H1 (cell line): ENCODE measurements around the gene FLT1. TPM values are rescaled to one million over a fixed set of nuclear protein-coding genes. Genes with fewer than 3 reads are reported as not detected.

Experiments used
- CTCF ChIA-PET: fragments of 300-600 bp; sonication (Branson Sonifier 250); formaldehyde crosslinking; loops from one replicate; lab custom pipeline; 2021; ENCODE audit not compliant: partially characterized antibody; lab: Charles Lee
- POLR2A ChIA-PET: fragments of 300-600 bp; sonication (Branson Sonifier 250); formaldehyde crosslinking; loops from one replicate; lab custom pipeline; 2021; ENCODE audit warnings: inconsistent platforms; ENCODE audit not compliant: partially characterized antibody; lab: Charles Lee
- DNase-seq, 2 experiments: peaks; one replicate each; pipeline versions ENCODE4 v3.0.0 to v3.0.0-alpha.2; 2010 to 2022; ENCODE audit warnings: low spot score in 2 of 2, low read depth in 1 of 2, mixed read lengths in 1 of 2
- FAIRE-seq: peaks from 2 replicates; lab custom pipeline; 2011; peaks lifted over from hg19 to GRCh38; lab: Jason Lieb, UNC
- H2AFZ ChIP-seq: 2 replicates; pipeline ENCODE4 v1.8.1; 2012; ENCODE audit warnings: low read length, inconsistent platforms
- H2AK5ac ChIP-seq: 2 replicates; pipeline ENCODE4 v1.6.1; 2013; ENCODE audit warnings: low read depth, low read length
- H2BK120ac ChIP-seq: replicated peaks from 2 replicates; pipeline ENCODE3; 2013; ENCODE audit warnings: low read depth, low read length, inconsistent platforms
- H2BK12ac ChIP-seq: 2 replicates; pipeline ENCODE4 v1.6.1; 2013; ENCODE audit warnings: low read depth, low read length
- H2BK15ac ChIP-seq: 2 replicates; pipeline ENCODE4 v1.6.1; 2013; ENCODE audit warnings: low read length
- H2BK20ac ChIP-seq: 2 replicates; pipeline ENCODE4 v1.6.1; 2013; ENCODE audit warnings: low read length
- H2BK5ac ChIP-seq: 2 replicates; pipeline ENCODE4 v1.6.1; 2013; ENCODE audit warnings: low read depth, low read length
- H3K14ac ChIP-seq: 2 replicates; pipeline ENCODE4 v1.6.1; 2013; ENCODE audit warnings: inconsistent platforms; ENCODE audit not compliant: insufficient read length
- H3K18ac ChIP-seq: 2 replicates; pipeline ENCODE4 v1.6.1; 2013; ENCODE audit warnings: low read length; ENCODE audit errors: extremely low read depth
- H3K23ac ChIP-seq: 2 replicates; pipeline ENCODE4 v1.6.1; 2013; ENCODE audit warnings: inconsistent platforms; ENCODE audit not compliant: insufficient read length
- H3K23me2 ChIP-seq: 2 replicates; pipeline ENCODE4 v1.6.1; 2013; ENCODE audit warnings: low read depth, low read length
- H3K27ac ChIP-seq: 2 replicates; pipeline ENCODE4 v1.6.1; 2011; ENCODE audit warnings: low read depth, low read length, inconsistent platforms
- H3K27me3 ChIP-seq, 4 experiments: replicated peaks in 1 of 4; 1 replicate in 1 of 4; 2 replicates in 3 of 4; pipeline versions ENCODE4 v1.6.1 to v1.8.1; 2011 to 2013; ENCODE audit warnings: low read length in 3 of 4, mild to moderate bottlenecking in 3 of 4, inconsistent platforms in 2 of 4, mixed read lengths in 2 of 4, moderate library complexity in 1 of 4; ENCODE audit not compliant: control insufficient read depth in 3 of 4, insufficient read depth in 3 of 4; ENCODE audit errors: extremely low read depth in 1 of 4
- H3K36me3 ChIP-seq, 4 experiments: 2 replicates each; pipeline versions ENCODE4 v1.6.1 to v1.8.1; 2011 to 2013; ENCODE audit warnings: mild to moderate bottlenecking in 4 of 4, low read length in 3 of 4, moderate library complexity in 2 of 4, control low read depth in 1 of 4, inconsistent platforms in 1 of 4; ENCODE audit not compliant: insufficient read depth in 4 of 4, control insufficient read depth in 2 of 4
- H3K4ac ChIP-seq: replicated peaks from 2 replicates; pipeline ENCODE3; 2013; ENCODE audit warnings: low read length, low read depth, mixed read lengths, inconsistent platforms; ENCODE audit not compliant: insufficient read length
- H3K4me1 ChIP-seq, 4 experiments: replicated peaks in 1 of 4; 1 replicate in 1 of 4; 2 replicates in 3 of 4; pipeline versions ENCODE4 v1.6.1 to v1.8.1; 2011 to 2013; ENCODE audit warnings: low read length in 3 of 4, inconsistent platforms in 2 of 4, mixed read lengths in 1 of 4; ENCODE audit not compliant: insufficient read depth in 4 of 4, control insufficient read depth in 3 of 4
- H3K4me2 ChIP-seq, 2 experiments: 2 replicates each; pipeline versions ENCODE4 v1.6.1 to v1.8.1; 2011 to 2013; ENCODE audit warnings: low read depth in 2 of 2, low read length in 2 of 2, control low read depth in 1 of 2, inconsistent platforms in 1 of 2, mild to moderate bottlenecking in 1 of 2; ENCODE audit not compliant: insufficient read depth in 1 of 2
- H3K4me3 ChIP-seq, 4 experiments: fragments of 200-600, 300-600 bp in 1 of 4; sonication (generic), shearing (Covaris generic), sonication (Bioruptor Twin) in 1 of 4; 2 replicates each; pipeline versions ENCODE4 v1.5.1 to v1.8.1; 2011 to 2016; ENCODE audit warnings: low read length in 4 of 4, low read depth in 3 of 4, control low read depth in 2 of 4, inconsistent platforms in 2 of 4, mild to moderate bottlenecking in 2 of 4, mixed read lengths in 1 of 4, moderate library complexity in 1 of 4; ENCODE audit not compliant: insufficient read depth in 2 of 4; ENCODE audit errors: extremely low read depth in 1 of 4
- H3K56ac ChIP-seq: replicated peaks from 2 replicates; pipeline ENCODE3; 2013; ENCODE audit warnings: low read depth, mild to moderate bottlenecking, mixed read lengths, low read length, inconsistent platforms; ENCODE audit not compliant: insufficient read length
- H3K79me1 ChIP-seq: 2 replicates; pipeline ENCODE4 v1.6.1; 2013; ENCODE audit warnings: low read depth, low read length, control low read depth
- H3K79me2 ChIP-seq, 2 experiments: 2 replicates each; pipeline versions ENCODE4 v1.6.1 to v1.8.1; 2012 to 2013; ENCODE audit warnings: low read length in 2 of 2, mild to moderate bottlenecking in 2 of 2, inconsistent platforms in 1 of 2; ENCODE audit not compliant: insufficient read depth in 2 of 2, control insufficient read depth in 1 of 2
- H3K9ac ChIP-seq, 4 experiments: replicated peaks in 1 of 4; 1 replicate in 1 of 4; 2 replicates in 3 of 4; pipeline versions ENCODE4 v1.6.1 to v1.8.1; 2011 to 2013; ENCODE audit warnings: low read depth in 3 of 4, low read length in 3 of 4, control low read depth in 2 of 4, mild to moderate bottlenecking in 2 of 4, moderate library complexity in 2 of 4, inconsistent platforms in 1 of 4; ENCODE audit errors: extremely low read depth in 1 of 4
- H3K9me3 ChIP-seq, 2 experiments: 2 replicates each; pipeline versions ENCODE4 v1.6.1 to v1.8.1; 2012 to 2013; ENCODE audit warnings: mild to moderate bottlenecking in 2 of 2, moderate library complexity in 2 of 2, control low read depth in 1 of 2, inconsistent platforms in 1 of 2, low read depth in 1 of 2, low read length in 1 of 2, mixed read lengths in 1 of 2; ENCODE audit not compliant: insufficient read depth in 2 of 2
- H4K20me1 ChIP-seq, 2 experiments: replicated peaks in 1 of 2; 2 replicates each; pipeline versions ENCODE3 to v1.8.1; 2011 to 2013; ENCODE audit warnings: inconsistent platforms in 2 of 2, low read length in 2 of 2, mild to moderate bottlenecking in 1 of 2; ENCODE audit not compliant: insufficient read depth in 2 of 2, control insufficient read depth in 1 of 2
- H4K5ac ChIP-seq: 2 replicates; pipeline ENCODE4 v1.6.1; 2013; ENCODE audit warnings: low read length, low read depth, mixed read lengths, inconsistent platforms; ENCODE audit not compliant: insufficient read length
- H4K8ac ChIP-seq: 2 replicates; pipeline ENCODE4 v1.8.0; 2013; ENCODE audit warnings: mild to moderate bottlenecking, moderate library complexity, low read length, inconsistent platforms; ENCODE audit not compliant: insufficient read depth; ENCODE audit errors: extremely low read depth
- H4K91ac ChIP-seq: replicated peaks from 2 replicates; pipeline ENCODE3; 2013; ENCODE audit warnings: low read length, mixed read lengths, inconsistent platforms; ENCODE audit not compliant: insufficient read length
- CREB1 ChIP-seq: IDR thresholded peaks from 2 replicates; pipeline ENCODE4 v1.6.1; 2012; ENCODE audit warnings: inconsistent platforms
- CTCF ChIP-seq, 3 experiments: IDR thresholded peaks; 1 replicate in 2 of 3; 2 replicates in 1 of 3; pipeline versions ENCODE4 v1.5.1 to v1.6.1; 2011; ENCODE audit warnings: low read length in 3 of 3, mild to moderate bottlenecking in 3 of 3, inconsistent platforms in 2 of 3, low read depth in 1 of 3, moderate library complexity in 1 of 3; ENCODE audit not compliant: insufficient read depth in 1 of 3; ENCODE audit errors: control extremely low read depth in 1 of 3
- E2F6 ChIP-seq: IDR thresholded peaks from 2 replicates; pipeline ENCODE4 v1.6.1; 2012; ENCODE audit warnings: inconsistent platforms
- MAX ChIP-seq: IDR thresholded peaks from 2 replicates; pipeline ENCODE4 v1.6.1; 2012; ENCODE audit warnings: inconsistent platforms
- NRF1 ChIP-seq: IDR thresholded peaks from 2 replicates; pipeline ENCODE4 v1.6.1; 2011; ENCODE audit warnings: mild to moderate bottlenecking, low read depth, low read length, improper control_type of control experiment
- SAP30 ChIP-seq: fragments of 300-600 bp; sonication (generic); IDR thresholded peaks from 2 replicates; pipeline ENCODE4 v1.7.1; 2012; ENCODE audit warnings: low read length, moderate library complexity, mild to moderate bottlenecking, inconsistent platforms; ENCODE audit not compliant: insufficient read depth, insufficient replicate concordance
- SIN3A ChIP-seq, 2 experiments: IDR thresholded peaks in 1 of 2; conservative IDR thresholded peaks in 1 of 2; 2 replicates each; pipeline ENCODE4 v1.6.1; 2011 to 2012; ENCODE audit warnings: low read length in 2 of 2, improper control_type of control experiment in 1 of 2, low read depth in 1 of 2, mild to moderate bottlenecking in 1 of 2
- SP1 ChIP-seq: IDR thresholded peaks from 2 replicates; pipeline ENCODE4 v1.6.1; 2011; ENCODE audit warnings: low read depth, low read length
- TEAD4 ChIP-seq: IDR thresholded peaks from 2 replicates; pipeline ENCODE4 v1.6.1; 2012; ENCODE audit warnings: low read depth, low read length, inconsistent platforms, mixed read lengths
- YY1 ChIP-seq: IDR thresholded peaks from 2 replicates; pipeline ENCODE4 v1.6.1; 2011; ENCODE audit warnings: low read depth, mild to moderate bottlenecking, low read length
- WGBS, 2 experiments: shearing (Covaris generic) in 1 of 2; methylation state at CpG; one replicate each; pipeline versions ENCODE4 v1.1.6 to v1.1.7; 2013 to 2015; ENCODE audit warnings: low lambda C conversion rate in 2 of 2, mixed read lengths in 2 of 2, inconsistent platforms in 1 of 2, low coverage in 1 of 2, missing lambda C conversion rate in 1 of 2; ENCODE audit not compliant: insufficient replicate concordance in 2 of 2, insufficient coverage in 1 of 2, insufficient read length in 1 of 2; ENCODE audit errors: extremely low coverage in 1 of 2, missing lambda C conversion rate in 1 of 2; 5-methylcytosine and 5-hydroxymethylcytosine counted together
- polyA plus RNA-seq, 7 experiments: library from polyadenylated mRNA; depleted of rRNA in 3 of 7; stranded (reverse) in 5 of 7; unstranded in 2 of 7; fragments of >200 nt in 5 of 7; fragments of 200-250 nt in 2 of 7; gene quantifications; 1 replicate in 5 of 7; 2 replicates in 1 of 7; 4 replicates in 1 of 7; pipeline versions ENCODE4 v1.2.1 to v1.2.3, GENCODE V29; 2011 to 2013; ENCODE audit warnings: missing spikeins in 2 of 7, mixed read lengths in 2 of 7
- total RNA-seq: library from RNA; stranded (reverse); fragmentation: NEBNext Ultra II Directional; extraction: Animal tissue kit (Norgen Biotek cat#: 25700); gene quantifications from 2 replicates; pipeline ENCODE4 v1.2.1, GENCODE V29; 2021

FLT1 gene
- total and polyA plus RNA-seq, 2 of the 8 experiments (the other 6 are each of a cell fraction or from before 2014, with no cell fraction given) = 19.7 to 90.2 TPM

- no peak overlapping the region for H3K9ac ChIP-seq
- CTCF ChIA-PET = interaction anchor here (0.7 kb wide), 1 partner anchor 317 kb away, joined by 3 read pairs; no protein-coding TSS in a partner anchor
- TF ChIP-seq E2F6 (peak; percentile 97), SAP30 (no peak), CTCF (IDR thresholded peaks at IDR 0.05; ENCODE audit: control extremely low read depth in 1 of 3, insufficient read depth in 1 of 3, low read depth in 1 of 3, low read length in 3 of 3) (no peak), SIN3A (conservative IDR thresholded peaks at IDR 0.05 in 1 of 2, IDR thresholded peaks at IDR 0.05 in 1 of 2; ENCODE audit: low read depth in 1 of 2, low read length in 2 of 2) (peak; percentile 28 to 68; a peak in 1 of 4 replicates), MAX (peak; percentile 98), CREB1 (no peak), SP1 (no peak), NRF1 (no peak), YY1 (peak; percentile 78), TEAD4 (peak; percentile 82)
Measured at GRCh38 chr13:28297341-28297740, 197.6 kb downstream of the FLT1 start.

More at GRCh38 chr13:28297341-28297740, 197.6 kb downstream of the FLT1 start:
- WGBS, 2 experiments = 68% methylated on average over 3 of the region's 3 CpGs; no CpG with 5 or more reads in 1 of the 2 experiments
- H2BK12ac ChIP-seq = no peak overlapping the region
- H3K27me3 ChIP-seq = no peaks in the 10 kb centered on the region
- no peak overlapping the region for H2AK5ac ChIP-seq
- H3K27ac ChIP-seq = no peak overlapping the region
- H2BK15ac ChIP-seq = no peak overlapping the region
- FAIRE-seq (peak; percentile 79), DNase-seq (no peak)
- POLR2A ChIA-PET = interaction anchor here (1.0 kb wide), 1 partner anchor 198 kb away, joined by 3 read pairs; no protein-coding TSS in a partner anchor
- H2BK120ac ChIP-seq = no peak overlapping the region
- H3K4ac ChIP-seq = no peak overlapping the region
- H3K4me1 ChIP-seq = peaks cover 4 to 23% (median 22%) of the 10 kb centered on the region in 4 experiments; a peak in 6 of 7 replicates
- no peak overlapping the region for H3K23ac ChIP-seq
- no peak overlapping the region for H3K56ac ChIP-seq
- H3K4me2 ChIP-seq = no peak overlapping the region
- H3K18ac ChIP-seq = 0 out of 2 replicates have a peak overlapping the region, but pooled peaks have one; percentile 49
- no peaks in the 10 kb centered on the region for H3K79me2 ChIP-seq
- no peak overlapping the region for H4K8ac ChIP-seq
- H2BK20ac ChIP-seq = 0 out of 2 replicates have a peak overlapping the region, but pooled peaks have one; percentile 23
- no peak overlapping the region for H2AFZ ChIP-seq
- H3K23me2 ChIP-seq = no peaks in the 10 kb centered on the region; the same call in 1 of the 2 replicates
- peak overlapping the region; percentile 69; the same call in 1 of the 2 replicates for H2BK5ac ChIP-seq
- no peaks in the 10 kb centered on the region for H3K9me3 ChIP-seq
- no peak overlapping the region for H3K14ac ChIP-seq
- H3K36me3 ChIP-seq = peaks cover 0 to 9% (median 0%) of the 10 kb centered on the region in 4 experiments; a peak in 1 of 8 replicates
- H3K79me1 ChIP-seq = no peaks in the 10 kb centered on the region
- no peaks in the 10 kb centered on the region for H4K20me1 ChIP-seq
- no peak overlapping the region for H3K4me3 ChIP-seq
- no peak overlapping the region for H4K91ac ChIP-seq
- no peak overlapping the region for H4K5ac ChIP-seq
